ENCODE measurements around the gene ZFYVE9. TPM values are rescaled to one million over a fixed set of nuclear protein-coding genes. Genes with fewer than 3 reads are reported as not detected.

Gene ZFYVE9
- total and polyA plus RNA-seq, 9 of the 15 experiments (the other 6 are each of a cell fraction or from before 2014, with no cell fraction given) = 0.52 to 14.4 (median 8.9) TPM

DNA sequence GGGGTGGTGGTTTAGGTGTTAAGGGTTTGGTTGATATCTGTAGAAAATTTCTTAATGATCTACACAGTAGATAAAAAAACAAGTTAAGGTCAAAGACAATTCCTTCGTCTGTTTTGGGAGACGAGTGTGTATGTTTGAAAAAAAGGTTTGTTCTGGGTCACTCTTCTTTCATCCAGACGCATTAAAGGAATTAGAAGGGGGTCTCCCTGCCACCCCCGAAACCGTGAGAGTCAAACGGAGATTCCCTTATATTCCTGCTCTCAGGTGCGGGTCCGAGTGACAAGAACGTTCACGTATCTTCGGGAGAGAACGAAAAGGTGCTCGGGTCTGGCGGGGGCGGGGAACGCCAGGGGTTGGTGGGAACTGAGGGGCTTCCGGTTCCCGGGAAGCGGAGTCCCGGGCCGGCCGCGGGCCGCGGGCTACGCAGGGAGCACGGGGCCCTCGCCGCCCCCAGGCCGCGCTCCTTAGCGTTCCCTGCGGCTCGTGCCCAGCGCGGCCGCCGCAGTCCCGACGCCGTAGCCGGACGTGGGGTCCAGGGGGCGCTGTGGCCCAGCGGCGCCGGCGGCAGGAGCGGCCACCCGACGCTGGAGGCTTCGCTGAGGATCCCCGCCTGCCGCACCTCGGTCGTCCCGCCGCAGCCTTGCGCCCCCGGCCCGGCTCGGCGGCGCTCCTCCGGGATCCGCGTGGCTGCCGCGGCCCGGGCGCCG, at the start of gene ZFYVE9 (continued):
- TF ChIP-seq, protein P1, sequence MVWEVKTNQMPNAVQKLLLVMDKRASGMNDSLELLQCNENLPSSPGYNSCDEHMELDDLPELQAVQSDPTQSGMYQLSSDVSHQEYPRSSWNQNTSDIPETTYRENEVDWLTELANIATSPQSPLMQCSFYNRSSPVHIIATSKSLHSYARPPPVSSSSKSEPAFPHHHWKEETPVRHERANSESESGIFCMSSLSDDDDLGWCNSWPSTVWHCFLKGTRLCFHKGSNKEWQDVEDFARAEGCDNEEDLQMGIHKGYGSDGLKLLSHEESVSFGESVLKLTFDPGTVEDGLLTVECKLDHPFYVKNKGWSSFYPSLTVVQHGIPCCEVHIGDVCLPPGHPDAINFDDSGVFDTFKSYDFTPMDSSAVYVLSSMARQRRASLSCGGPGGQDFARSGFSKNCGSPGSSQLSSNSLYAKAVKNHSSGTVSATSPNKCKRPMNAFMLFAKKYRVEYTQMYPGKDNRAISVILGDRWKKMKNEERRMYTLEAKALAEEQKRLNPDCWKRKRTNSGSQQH (CRISPR knock-in tag; IDR thresholded peaks at IDR 0.05) = no peak
- TF ChIP-seq NR2C2 (CRISPR knock-in tag; IDR thresholded peaks at IDR 0.05) (0 out of 2 replicates have a peak, but pooled peaks have one; percentile 22), NR2C2 (tag; IDR thresholded peaks at IDR 0.05) (no peak; the same call in 1 of the 2 replicates), NFIC (IDR thresholded peaks at IDR 0.05) (no peak), RAD21 (CRISPR knock-in tag; conservative IDR thresholded peaks at IDR 0.05 in 1 of 2, IDR thresholded peaks at IDR 0.05 in 1 of 2) (peak; percentile 86 to 92), TAL1 (IDR thresholded peaks at IDR 0.05) (no peak), THRAP3 (IDR thresholded peaks at IDR 0.05; ENCODE audit: borderline replicate concordance) (no peak), TAF15 (IDR thresholded peaks at IDR 0.05; ENCODE audit: low read depth, low read length) (no peak), NCOA2 (IDR thresholded peaks at IDR 0.05; ENCODE audit: partially characterized antibody in 2 of 2) (no peak), PHTF2 (CRISPR knock-in tag; IDR thresholded peaks at IDR 0.05) (no peak), TCF7L2 (IDR thresholded peaks at IDR 0.05; ENCODE audit: low read depth, low read length) (no peak), ZNF174 (CRISPR knock-in tag; IDR thresholded peaks at IDR 0.05) (no peak), NCOA6 (IDR thresholded peaks at IDR 0.05) (no peak), JUND (IDR thresholded peaks at IDR 0.05; ENCODE audit: borderline replicate concordance, low read depth, low read length) (0 out of 2 replicates have a peak, but pooled peaks have one; percentile 25), JUND (tag; IDR thresholded peaks at IDR 0.05; ENCODE audit: borderline replicate concordance, low read depth, low read length) (peak; percentile 44; the same call in 1 of the 3 replicates), YBX1 (IDR thresholded peaks at IDR 0.05) (no peak), FOXK2 (conservative IDR thresholded peaks at IDR 0.05 in 1 of 2, IDR thresholded peaks at IDR 0.05 in 1 of 2; ENCODE audit: low read depth in 2 of 2) (no peak), CEBPG (CRISPR knock-in tag; IDR thresholded peaks at IDR 0.05) (no peak), CEBPG (tag; conservative IDR thresholded peaks at IDR 0.05 in 1 of 2, IDR thresholded peaks at IDR 0.05 in 1 of 2) (no peak), CBX2 (IDR thresholded peaks at IDR 0.05; ENCODE audit: insufficient read depth, low read length, poor library complexity, severe bottlenecking) (no peak), ZNF780A (CRISPR knock-in tag; IDR thresholded peaks at IDR 0.05) (no peak), CHD4 (IDR thresholded peaks at IDR 0.05; ENCODE audit: insufficient read depth, insufficient replicate concordance, low read depth, low read length, poor library complexity, severe bottlenecking) (no peak), ZNF644 (tag; IDR thresholded peaks at IDR 0.05; ENCODE audit: low read depth) (no peak)
- TF ChIP-seq, protein P2, sequence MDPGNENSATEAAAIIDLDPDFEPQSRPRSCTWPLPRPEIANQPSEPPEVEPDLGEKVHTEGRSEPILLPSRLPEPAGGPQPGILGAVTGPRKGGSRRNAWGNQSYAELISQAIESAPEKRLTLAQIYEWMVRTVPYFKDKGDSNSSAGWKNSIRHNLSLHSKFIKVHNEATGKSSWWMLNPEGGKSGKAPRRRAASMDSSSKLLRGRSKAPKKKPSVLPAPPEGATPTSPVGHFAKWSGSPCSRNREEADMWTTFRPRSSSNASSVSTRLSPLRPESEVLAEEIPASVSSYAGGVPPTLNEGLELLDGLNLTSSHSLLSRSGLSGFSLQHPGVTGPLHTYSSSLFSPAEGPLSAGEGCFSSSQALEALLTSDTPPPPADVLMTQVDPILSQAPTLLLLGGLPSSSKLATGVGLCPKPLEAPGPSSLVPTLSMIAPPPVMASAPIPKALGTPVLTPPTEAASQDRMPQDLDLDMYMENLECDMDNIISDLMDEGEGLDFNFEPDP (CRISPR knock-in tag; IDR thresholded peaks at IDR 0.05) = no peak
- TF ChIP-seq, protein P3, sequence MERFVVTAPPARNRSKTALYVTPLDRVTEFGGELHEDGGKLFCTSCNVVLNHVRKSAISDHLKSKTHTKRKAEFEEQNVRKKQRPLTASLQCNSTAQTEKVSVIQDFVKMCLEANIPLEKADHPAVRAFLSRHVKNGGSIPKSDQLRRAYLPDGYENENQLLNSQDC (CRISPR knock-in tag; IDR thresholded peaks at IDR 0.05) = peak; percentile 52; the same call in 1 of the 2 replicates
- TF ChIP-seq, protein P4, sequence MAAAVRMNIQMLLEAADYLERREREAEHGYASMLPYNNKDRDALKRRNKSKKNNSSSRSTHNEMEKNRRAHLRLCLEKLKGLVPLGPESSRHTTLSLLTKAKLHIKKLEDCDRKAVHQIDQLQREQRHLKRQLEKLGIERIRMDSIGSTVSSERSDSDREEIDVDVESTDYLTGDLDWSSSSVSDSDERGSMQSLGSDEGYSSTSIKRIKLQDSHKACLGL (CRISPR knock-in tag; IDR thresholded peaks at IDR 0.05; ENCODE audit: borderline replicate concordance, poor library complexity, severe bottlenecking) = no peak

Measured in K562 (cell line).